ENCODE data around the gene DDX51.
"Not testable (repeated sequence)": the region's sequence is repeated elsewhere in the genome, so short reads cannot be mapped to it uniquely, and the experiment has no call there.

The DDX51 gene

GRCh38 chr12:132123970-132124765 lies 20.0 kb downstream of the DDX51 start:
- no peak for DNase-seq (ENCODE audit: extremely low read depth in 1 of 2, low read depth in 1 of 2)

GRCh38 chr12:132121283-132121682 lies 22.8 kb downstream of the DDX51 start:
- no peak for DNase-seq (ENCODE audit: extremely low read depth in 1 of 2, low read depth in 1 of 2)

GRCh38 chr12:132118876-132119275 lies 25.2 kb downstream of the DDX51 start:
- DNase-seq (ENCODE audit: extremely low read depth in 1 of 2, low read depth in 1 of 2) = no peak

GRCh38 chr12:132117558-132117875 lies 26.6 kb downstream of the DDX51 start:
- no peak for DNase-seq (ENCODE audit: extremely low read depth in 1 of 2, low read depth in 1 of 2)

GRCh38 chr12:132116709-132117557 lies 27.2 kb downstream of the DDX51 start:
- no peak for DNase-seq (ENCODE audit: extremely low read depth in 1 of 2, low read depth in 1 of 2)

- DNase-seq (ENCODE audit: extremely low read depth in 1 of 2, low read depth in 1 of 2) = no peak
Measured at GRCh38 chr12:132115500-132115899, 28.6 kb downstream of the DDX51 start.

- no peak for DNase-seq (ENCODE audit: extremely low read depth in 1 of 2, low read depth in 1 of 2)
Measured at GRCh38 chr12:132114667-132115066, 29.5 kb downstream of the DDX51 start.

GRCh38 chr12:132111654-132112304 lies 32.3 kb downstream of the DDX51 start:
- no peak for DNase-seq (ENCODE audit: extremely low read depth in 1 of 2, low read depth in 1 of 2)

GRCh38 chr12:132110677-132111076 lies 33.4 kb downstream of the DDX51 start:
- no peak for DNase-seq (ENCODE audit: extremely low read depth in 1 of 2, low read depth in 1 of 2)

GRCh38 chr12:132109741-132110140 lies 34.4 kb downstream of the DDX51 start:
- DNase-seq (ENCODE audit: extremely low read depth in 1 of 2, low read depth in 1 of 2) = no peak

- DNase-seq (ENCODE audit: extremely low read depth in 1 of 2, low read depth in 1 of 2) = no peak
Measured at GRCh38 chr12:132108211-132108832, 35.8 kb downstream of the DDX51 start.

GRCh38 chr12:132106921-132107320 lies 37.2 kb downstream of the DDX51 start:
- DNase-seq (ENCODE audit: extremely low read depth in 1 of 2, low read depth in 1 of 2) = no peak

GRCh38 chr12:132105467-132105866 lies 38.7 kb downstream of the DDX51 start:
- no peak for DNase-seq (ENCODE audit: extremely low read depth in 1 of 2, low read depth in 1 of 2)

- no peak for DNase-seq (ENCODE audit: extremely low read depth in 1 of 2, low read depth in 1 of 2)
Measured at GRCh38 chr12:132103542-132104308, 40.4 kb downstream of the DDX51 start.

- not testable (repeated sequence) for DNase-seq (ENCODE audit: extremely low read depth in 1 of 2, low read depth in 1 of 2)
Measured at GRCh38 chr12:132103072-132103471, 41.0 kb downstream of the DDX51 start.

- no peak for DNase-seq (ENCODE audit: extremely low read depth in 1 of 2, low read depth in 1 of 2)
Measured at GRCh38 chr12:132102297-132102696, 41.8 kb downstream of the DDX51 start.

GRCh38 chr12:132100306-132101065 lies 43.6 kb downstream of the DDX51 start:
- no peak for DNase-seq (ENCODE audit: extremely low read depth in 1 of 2, low read depth in 1 of 2)

GRCh38 chr12:132099739-132100138 lies 44.4 kb downstream of the DDX51 start:
- DNase-seq (ENCODE audit: extremely low read depth in 1 of 2, low read depth in 1 of 2) = no peak

GRCh38 chr12:132095520-132096409 lies 48.4 kb downstream of the DDX51 start:
- no peak for DNase-seq (ENCODE audit: extremely low read depth in 1 of 2, low read depth in 1 of 2)

All from activated CD8-positive, alpha-beta memory T cell treated with anti-CD3 and anti-CD28 coated beads for 1 hour (primary cell).